Upper lobe of left lung (tissue), 6 donors: Measurements from ENCODE around the gene POMGNT2. TPM values are rescaled to one million over a fixed set of nuclear protein-coding genes. Genes with fewer than 3 reads are reported as not detected.

Experiments used
- ATAC-seq, 2 donors: fragments of 200-7000 bp; cut with Tn5 transposase; one replicate each; pipeline ENCODE4 v1.9.1; 2022; ENCODE audit warnings: mild to moderate bottlenecking in 2 of 2, moderate library complexity in 2 of 2; ENCODE audit not compliant: low FRiP score in 2 of 2
- DNase-seq, 2 donors: peaks; one replicate each; pipeline ENCODE4 v3.0.0-alpha.2; 2019 to 2020
- H3K27ac ChIP-seq, 4 donors: fragments of 200-600 bp; sonication (generic); one replicate each; pipeline ENCODE4 v1.5.1; 2016 to 2019
- H3K27me3 ChIP-seq, 4 donors: fragments of 200-600 bp; sonication (generic); one replicate each; pipeline ENCODE4 v1.5.1; 2017 to 2019
- H3K36me3 ChIP-seq, 4 donors: fragments of 200-600 bp; sonication (generic); one replicate each; pipeline ENCODE4 v1.5.1; 2016 to 2019
- H3K4me1 ChIP-seq, 4 donors: fragments of 200-600 bp; sonication (generic); one replicate each; pipeline ENCODE4 v1.5.1; 2018 to 2019
- H3K4me3 ChIP-seq, 4 donors: fragments of 200-600 bp; sonication (generic); one replicate each; pipeline ENCODE4 v1.5.1; 2017 to 2019; ENCODE audit warnings: mild to moderate bottlenecking in 2 of 4, moderate library complexity in 1 of 4
- H3K9me3 ChIP-seq, 4 donors: fragments of 200-600 bp; sonication (generic); one replicate each; pipeline ENCODE4 v1.5.1; 2018 to 2019
- EP300 ChIP-seq, 4 donors: sonication (generic); formaldehyde crosslinking; IDR thresholded peaks; one replicate each; pipeline ENCODE4 v1.5.1; 2017; ENCODE audit warnings: antibody characterized with exemption in 4 of 4, control low read depth in 2 of 4
- POLR2A ChIP-seq, 4 donors: fragments of 450-650 bp; IDR thresholded peaks; one replicate each; pipeline ENCODE4 v1.5.1; 2016 to 2017; ENCODE audit warnings: antibody characterized with exemption in 4 of 4, mild to moderate bottlenecking in 2 of 4
- POLR2AphosphoS5 ChIP-seq, 2 donors: sonication (generic); formaldehyde crosslinking; IDR thresholded peaks; one replicate each; pipeline ENCODE4 v1.5.1; 2017; ENCODE audit warnings: antibody characterized with exemption in 2 of 2
- WGBS, 2 donors: methylation state at CpG; one replicate each; pipeline ENCODE4 v1.1.5; 2017 to 2018; 5-methylcytosine and 5-hydroxymethylcytosine counted together
- total RNA-seq, 6 donors: library from RNA; depleted of rRNA in 4 of 6; stranded (reverse); fragments of >200 nt in 4 of 6; gene quantifications; one replicate each; pipeline versions ENCODE4 v1.1.0 to v1.2.1, GENCODE V29; 2016 to 2021
- TF ChIP-seq, protein P1 (sequence below), 6 experiments: fragments of 450-650 bp in 4 of 6; fragments of 200-600 bp in 2 of 6; sonication (generic) in 2 of 6; IDR thresholded peaks; one replicate each; pipeline ENCODE4 v1.5.1; 2016 to 2019; ENCODE audit warnings: antibody characterized with exemption in 6 of 6
- donor health status: DM: no; HTN: no; CAD: no; lungs with moderate emphysema.
- donor health status: DM: no; HTN: yes; CAD: no; lungs with severe emphysema.

Gene POMGNT2
- total RNA-seq, 6 donors from 2014 or later = 10.5 to 25.1 (median 14.1) TPM

DNA sequence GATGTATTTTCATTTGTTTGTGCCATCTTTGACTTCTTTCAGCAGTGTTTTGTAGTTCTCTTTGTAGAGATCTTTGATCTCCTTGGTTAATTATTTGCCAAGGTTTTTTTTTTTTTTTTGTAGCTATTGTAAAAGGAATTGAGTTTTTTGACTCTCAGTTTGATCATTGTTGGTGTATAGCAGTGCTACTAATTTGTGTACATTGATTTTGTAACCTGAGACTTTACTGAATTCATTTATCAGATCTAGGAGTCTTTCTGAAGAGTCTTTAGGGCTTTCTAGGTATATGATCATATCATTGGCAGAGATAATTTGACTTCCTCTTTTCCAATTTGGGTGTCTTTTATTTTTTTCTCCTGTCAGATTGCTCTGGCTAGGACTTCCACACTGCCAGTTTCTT lies 42.2 kb upstream of the POMGNT2 start:
- TF ChIP-seq POLR2A (IDR thresholded peaks at IDR 0.05) = no peak
- TF ChIP-seq, protein P1, sequence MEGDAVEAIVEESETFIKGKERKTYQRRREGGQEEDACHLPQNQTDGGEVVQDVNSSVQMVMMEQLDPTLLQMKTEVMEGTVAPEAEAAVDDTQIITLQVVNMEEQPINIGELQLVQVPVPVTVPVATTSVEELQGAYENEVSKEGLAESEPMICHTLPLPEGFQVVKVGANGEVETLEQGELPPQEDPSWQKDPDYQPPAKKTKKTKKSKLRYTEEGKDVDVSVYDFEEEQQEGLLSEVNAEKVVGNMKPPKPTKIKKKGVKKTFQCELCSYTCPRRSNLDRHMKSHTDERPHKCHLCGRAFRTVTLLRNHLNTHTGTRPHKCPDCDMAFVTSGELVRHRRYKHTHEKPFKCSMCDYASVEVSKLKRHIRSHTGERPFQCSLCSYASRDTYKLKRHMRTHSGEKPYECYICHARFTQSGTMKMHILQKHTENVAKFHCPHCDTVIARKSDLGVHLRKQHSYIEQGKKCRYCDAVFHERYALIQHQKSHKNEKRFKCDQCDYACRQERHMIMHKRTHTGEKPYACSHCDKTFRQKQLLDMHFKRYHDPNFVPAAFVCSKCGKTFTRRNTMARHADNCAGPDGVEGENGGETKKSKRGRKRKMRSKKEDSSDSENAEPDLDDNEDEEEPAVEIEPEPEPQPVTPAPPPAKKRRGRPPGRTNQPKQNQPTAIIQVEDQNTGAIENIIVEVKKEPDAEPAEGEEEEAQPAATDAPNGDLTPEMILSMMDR (IDR thresholded peaks at IDR 0.05) = no peak
- no peak for TF ChIP-seq EP300 (IDR thresholded peaks at IDR 0.05)
- no peak for TF ChIP-seq POLR2AphosphoS5 (IDR thresholded peaks at IDR 0.05)
- no peak for ATAC-seq
- Histone ChIP-seq H3K4me1 (no peaks in the 10 kb centered on the region), H3K4me3 (no peak overlapping the region), H3K9me3 (no peaks in the 10 kb centered on the region), H3K27ac (no peak overlapping the region), H3K36me3 (no peaks in the 10 kb centered on the region), H3K27me3 (no peaks in the 10 kb centered on the region)
- DNase-seq = no peak

GRCh38 chr3:43146599-43146998 lies 40.7 kb upstream of the POMGNT2 start:
- H3K27ac ChIP-seq = no peak overlapping the region
- DNase-seq = no peak
- no peak for ATAC-seq
- no peaks in the 10 kb centered on the region for H3K36me3 ChIP-seq
- 91 to 100% methylated on average over 1 of the region's 1 CpG for WGBS, 2 donors
- H3K9me3 ChIP-seq = no peaks in the 10 kb centered on the region
- H3K4me3 ChIP-seq = no peak overlapping the region
- H3K27me3 ChIP-seq = no peaks in the 10 kb centered on the region
- no peaks in the 10 kb centered on the region for H3K4me1 ChIP-seq
- no peak for TF ChIP-seq EP300 (IDR thresholded peaks at IDR 0.05)
- TF ChIP-seq, protein P1 (IDR thresholded peaks at IDR 0.05) = no peak
- no peak for TF ChIP-seq POLR2AphosphoS5 (IDR thresholded peaks at IDR 0.05)
- no peak for TF ChIP-seq POLR2A (IDR thresholded peaks at IDR 0.05)

GRCh38 chr3:43144761-43145490 lies 39.0 kb upstream of the POMGNT2 start:
- no peaks in the 10 kb centered on the region for H3K27me3 ChIP-seq
- ATAC-seq (peak in 1 of 2 donors; percentile 63), DNase-seq (no peak)
- H3K4me3 ChIP-seq = no peak overlapping the region
- H3K36me3 ChIP-seq = no peaks in the 10 kb centered on the region
- TF ChIP-seq, protein P1 (IDR thresholded peaks at IDR 0.05) = no peak
- TF ChIP-seq EP300 (IDR thresholded peaks at IDR 0.05) = no peak
- H3K27ac ChIP-seq = no peak overlapping the region
- WGBS, 2 donors = 57 to 64% methylated on average over 7 of the region's 7 CpGs
- H3K4me1 ChIP-seq = no peaks in the 10 kb centered on the region
- no peaks in the 10 kb centered on the region for H3K9me3 ChIP-seq

DNA sequence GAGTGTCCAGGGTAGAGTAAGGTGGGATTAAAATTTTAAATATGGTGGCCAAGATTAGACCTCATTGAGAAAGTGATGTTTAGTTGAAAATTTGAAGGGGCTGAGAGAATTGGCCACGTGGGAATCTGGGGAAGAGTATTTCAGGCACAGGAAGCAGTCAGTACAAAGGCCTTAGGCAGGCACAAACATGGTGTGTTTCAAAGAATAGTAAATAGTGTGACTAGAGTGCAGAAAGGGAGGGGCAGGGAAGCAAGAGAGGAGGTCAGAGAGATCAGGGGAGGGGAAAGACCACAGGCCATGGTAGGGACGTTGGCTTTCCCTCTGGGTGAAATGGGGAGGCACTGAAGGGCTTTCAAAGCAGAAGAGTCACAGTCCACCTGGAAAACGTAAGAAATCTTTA lies 36.6 kb upstream of the POMGNT2 start:
- Histone ChIP-seq H3K4me1 (no peaks in the 10 kb centered on the region), H3K9me3 (no peaks in the 10 kb centered on the region), H3K27me3 (no peaks in the 10 kb centered on the region), H3K27ac (no peak overlapping the region), H3K36me3 (no peaks in the 10 kb centered on the region), H3K4me3 (no peak overlapping the region)
- ATAC-seq (no peak), DNase-seq (no peak)
- TF ChIP-seq POLR2A (IDR thresholded peaks at IDR 0.05) (no peak), EP300 (IDR thresholded peaks at IDR 0.05) (no peak), POLR2AphosphoS5 (IDR thresholded peaks at IDR 0.05) (no peak)
- TF ChIP-seq, protein P1 (IDR thresholded peaks at IDR 0.05) = no peak
- WGBS, 2 donors = 36 to 40% methylated on average over 3 of the region's 3 CpGs
